ENCODE data around the gene TRPM6.

The TRPM6 gene

DNA sequence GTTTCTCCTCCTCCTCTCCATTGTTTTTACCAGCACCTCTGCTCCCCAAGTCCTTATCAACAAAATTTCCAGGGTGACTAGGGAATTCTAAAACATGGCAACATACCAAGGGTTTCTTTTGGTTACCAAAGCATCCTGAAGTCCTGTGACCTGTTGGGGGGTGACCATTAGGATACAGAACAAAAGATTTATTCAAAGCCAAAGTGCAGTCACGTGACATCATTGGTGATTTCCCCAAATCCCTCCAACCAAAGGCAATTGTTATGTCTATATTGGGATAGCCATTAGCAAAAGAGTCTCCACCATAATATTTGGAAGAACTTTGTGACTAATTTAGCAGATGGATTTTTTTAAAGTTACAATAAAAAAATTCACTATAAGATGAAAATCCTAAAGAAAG is 168.4 kb downstream of the TRPM6 start:
- no peak for DNase-seq (ENCODE audit: low read depth)
- no peak overlapping the region for H3K4me3 ChIP-seq (ENCODE audit: low read depth, low read length)
- in situ Hi-C loops (cut with HindIII; ENCODE audit: low sequenced_read_pairs): no loop called here
- TF ChIP-seq, protein P1, sequence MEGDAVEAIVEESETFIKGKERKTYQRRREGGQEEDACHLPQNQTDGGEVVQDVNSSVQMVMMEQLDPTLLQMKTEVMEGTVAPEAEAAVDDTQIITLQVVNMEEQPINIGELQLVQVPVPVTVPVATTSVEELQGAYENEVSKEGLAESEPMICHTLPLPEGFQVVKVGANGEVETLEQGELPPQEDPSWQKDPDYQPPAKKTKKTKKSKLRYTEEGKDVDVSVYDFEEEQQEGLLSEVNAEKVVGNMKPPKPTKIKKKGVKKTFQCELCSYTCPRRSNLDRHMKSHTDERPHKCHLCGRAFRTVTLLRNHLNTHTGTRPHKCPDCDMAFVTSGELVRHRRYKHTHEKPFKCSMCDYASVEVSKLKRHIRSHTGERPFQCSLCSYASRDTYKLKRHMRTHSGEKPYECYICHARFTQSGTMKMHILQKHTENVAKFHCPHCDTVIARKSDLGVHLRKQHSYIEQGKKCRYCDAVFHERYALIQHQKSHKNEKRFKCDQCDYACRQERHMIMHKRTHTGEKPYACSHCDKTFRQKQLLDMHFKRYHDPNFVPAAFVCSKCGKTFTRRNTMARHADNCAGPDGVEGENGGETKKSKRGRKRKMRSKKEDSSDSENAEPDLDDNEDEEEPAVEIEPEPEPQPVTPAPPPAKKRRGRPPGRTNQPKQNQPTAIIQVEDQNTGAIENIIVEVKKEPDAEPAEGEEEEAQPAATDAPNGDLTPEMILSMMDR (IDR thresholded peaks at IDR 0.05; ENCODE audit: low read depth, low read length, missing control alignments): no peak

DNA sequence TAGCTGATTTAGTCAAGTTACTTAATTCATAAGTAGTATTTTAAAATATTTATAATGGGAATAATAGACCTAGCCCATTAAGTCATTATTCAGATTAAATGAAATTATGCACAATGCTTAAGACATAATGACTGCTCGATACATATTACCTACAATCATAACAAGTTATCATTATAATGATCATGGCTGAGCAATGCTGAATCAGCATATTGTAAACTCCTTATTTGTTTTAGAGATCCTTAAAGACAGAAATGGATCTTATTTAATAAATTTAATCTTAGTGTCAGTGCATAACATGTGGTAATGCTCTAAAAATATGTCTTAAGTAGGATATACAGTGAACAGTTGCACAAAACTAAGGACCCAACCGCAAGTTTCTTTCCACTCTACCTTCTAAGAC is 169.0 kb downstream of the TRPM6 start:
- in situ Hi-C loops (cut with HindIII; ENCODE audit: low sequenced_read_pairs): no loop called here
- H3K4me3 ChIP-seq (ENCODE audit: low read depth, low read length): no peak overlapping the region
- no peak for DNase-seq (ENCODE audit: low read depth)
- TF ChIP-seq, protein P1 (IDR thresholded peaks at IDR 0.05; ENCODE audit: low read depth, low read length, missing control alignments): no peak

DNA sequence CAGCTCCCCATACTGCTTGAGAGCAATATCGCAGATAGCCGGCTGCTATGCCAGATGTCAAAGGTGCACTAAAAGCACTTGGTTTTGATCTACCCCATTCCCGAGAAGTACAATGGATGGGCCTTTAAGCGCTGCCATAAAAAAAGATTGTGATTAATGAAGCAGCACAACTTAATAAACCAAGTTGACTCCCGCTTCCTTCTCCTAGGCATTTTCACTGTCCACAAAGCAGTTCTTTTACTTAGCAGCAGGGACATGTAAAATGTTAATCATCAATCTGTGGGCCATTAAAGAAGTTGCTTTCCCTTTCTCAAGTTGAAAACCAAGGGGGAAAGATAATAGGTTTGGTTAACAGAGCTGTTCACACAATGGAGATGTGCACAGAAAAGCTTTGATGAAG is 176.4 kb downstream of the TRPM6 start:
- no peak overlapping the region for H3K4me3 ChIP-seq (ENCODE audit: low read depth, low read length)
- DNase-seq (ENCODE audit: low read depth): no peak
- TF ChIP-seq, protein P1 (IDR thresholded peaks at IDR 0.05; ENCODE audit: low read depth, low read length, missing control alignments): no peak
- in situ Hi-C loops (cut with HindIII; ENCODE audit: low sequenced_read_pairs): no loop called here

DNA sequence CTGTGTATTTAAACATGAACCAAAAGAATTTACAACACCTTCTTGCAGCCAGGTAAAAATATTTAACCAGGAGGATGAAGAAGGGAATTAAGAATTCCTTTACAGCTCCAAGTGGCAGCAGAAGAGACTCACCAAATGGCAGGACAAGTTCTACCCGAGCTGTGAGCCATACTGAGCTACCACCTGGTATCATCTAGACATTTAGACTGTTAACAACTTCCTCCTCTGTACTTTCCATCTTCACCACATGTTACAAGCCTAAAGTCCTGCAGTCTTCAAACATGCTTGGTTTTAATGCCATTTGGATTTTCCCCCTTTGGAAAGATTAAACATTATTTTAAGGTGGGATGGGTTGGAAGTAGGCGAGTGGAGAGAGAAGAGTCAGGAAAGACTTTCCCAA is 190.2 kb downstream of the TRPM6 start:
- in situ Hi-C loops (cut with HindIII; ENCODE audit: low sequenced_read_pairs): no loop called here
- TF ChIP-seq, protein P1 (IDR thresholded peaks at IDR 0.05; ENCODE audit: low read depth, low read length, missing control alignments): no peak
- no peak overlapping the region for H3K4me3 ChIP-seq (ENCODE audit: low read depth, low read length)
- DNase-seq (ENCODE audit: low read depth): no peak

DNA sequence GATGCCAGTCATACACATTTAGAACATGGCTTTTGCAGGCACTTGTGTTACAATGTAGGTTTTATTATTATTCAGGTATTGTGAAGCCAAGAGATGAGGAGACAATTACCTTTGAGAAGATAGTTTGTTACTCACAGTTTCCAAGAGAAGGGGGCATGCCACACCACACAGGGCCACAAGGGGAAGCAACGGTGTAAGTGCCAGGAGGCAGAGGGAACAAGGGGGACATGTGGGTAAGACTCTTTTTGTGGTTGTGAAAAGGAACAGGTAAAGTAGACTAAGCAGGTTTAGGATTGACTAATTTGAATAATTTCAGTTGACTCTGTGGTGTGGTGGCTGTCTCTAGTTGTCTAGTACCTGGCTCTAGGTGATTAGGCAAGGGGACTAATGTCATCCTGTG is 191.2 kb downstream of the TRPM6 start:
- TF ChIP-seq, protein P1 (IDR thresholded peaks at IDR 0.05; ENCODE audit: low read depth, low read length, missing control alignments): no peak
- in situ Hi-C loops (cut with HindIII; ENCODE audit: low sequenced_read_pairs): no loop called here
- no peak for DNase-seq (ENCODE audit: low read depth)
- no peak overlapping the region for H3K4me3 ChIP-seq (ENCODE audit: low read depth, low read length)

DNA sequence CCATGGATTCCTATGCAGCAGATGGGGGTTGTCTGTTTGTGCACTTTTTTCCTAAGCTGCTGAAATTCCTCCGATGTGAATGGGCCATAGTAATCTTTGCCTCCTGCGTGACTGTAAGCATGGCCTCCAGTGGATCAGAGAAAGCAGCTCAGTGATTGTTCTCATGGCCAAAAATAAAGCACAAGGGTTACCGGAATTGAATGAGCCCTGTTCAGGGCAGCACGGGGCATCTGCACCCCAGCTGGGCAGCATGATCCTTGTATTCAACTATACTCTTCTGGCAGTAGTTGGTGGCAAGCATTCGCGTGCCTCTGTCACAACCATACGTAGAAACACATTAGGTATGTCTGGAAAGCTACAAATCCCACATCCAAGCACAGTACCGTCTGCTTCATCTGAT is 196.7 kb downstream of the TRPM6 start:
- DNase-seq (ENCODE audit: low read depth): no peak
- in situ Hi-C loops (cut with HindIII; ENCODE audit: low sequenced_read_pairs): no loop called here
- no peak overlapping the region for H3K4me3 ChIP-seq (ENCODE audit: low read depth, low read length)
- TF ChIP-seq, protein P1 (IDR thresholded peaks at IDR 0.05; ENCODE audit: low read depth, low read length, missing control alignments): no peak

DNA sequence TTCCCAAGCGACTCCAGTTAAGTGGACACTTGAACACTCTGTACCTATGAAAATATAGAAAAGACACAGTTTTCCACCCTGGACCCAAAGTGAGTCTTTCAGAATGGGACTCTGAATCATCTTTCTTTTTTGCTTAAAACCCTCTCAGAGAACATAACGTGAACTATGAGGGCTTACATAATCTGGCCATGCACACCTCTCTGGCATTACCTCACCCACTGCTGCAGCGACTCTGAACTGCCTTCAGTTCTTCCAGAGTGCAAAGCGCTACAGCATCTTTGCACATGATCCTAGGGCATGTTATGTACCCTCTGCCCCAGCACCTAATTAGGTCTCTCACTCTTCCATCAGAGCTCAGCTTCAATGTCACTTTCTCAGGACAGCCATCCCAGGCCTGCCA is 204.4 kb downstream of the TRPM6 start:
- no peak for DNase-seq (ENCODE audit: low read depth)
- no peak overlapping the region for H3K4me3 ChIP-seq (ENCODE audit: low read depth, low read length)
- in situ Hi-C loops (cut with HindIII; ENCODE audit: low sequenced_read_pairs): no loop called here
- TF ChIP-seq, protein P1 (IDR thresholded peaks at IDR 0.05; ENCODE audit: low read depth, low read length, missing control alignments): no peak
